SH-SY5Y (cell line): ENCODE data around the gene NIBAN1.

Experiments used
- GATA2 ChIP-seq: IDR thresholded peaks from 2 replicates; pipeline ENCODE4 v1.6.1; 2011; ENCODE audit warnings: mild to moderate bottlenecking, low read depth, low read length
- GATA3 ChIP-seq: IDR thresholded peaks from 2 replicates; pipeline ENCODE4 v1.6.1; 2011; ENCODE audit warnings: low read depth, mild to moderate bottlenecking, low read length, moderate library complexity

- TF ChIP-seq GATA2 (no peak), GATA3 (no peak)
These were observed 26.6 kb downstream of the NIBAN1 start for GRCh38 chr1:184947497-184948256.
